ENCODE measurements around the gene MTRF1L.
"Not testable (repeated sequence)": the region's sequence is repeated elsewhere in the genome, so short reads cannot be mapped to it uniquely, and the experiment has no call there.

MTRF1L gene

GRCh38 chr6:153001767-153002612 is 519 bp downstream of the MTRF1L start:
- DNase-seq, result no peak

GRCh38 chr6:153000790-153001189 is 1.7 kb downstream of the MTRF1L start:
- not testable (repeated sequence) for DNase-seq

- no peak for DNase-seq
Observed at GRCh38 chr6:153000243-153000642, 2.3 kb downstream of the MTRF1L start.

- not testable (repeated sequence) for DNase-seq
Observed at GRCh38 chr6:152999538-152999937, 3.0 kb downstream of the MTRF1L start.

GRCh38 chr6:152993847-152994246 is 8.7 kb downstream of the MTRF1L start:
- no peak for DNase-seq

GRCh38 chr6:152993431-152993830 is 9.1 kb downstream of the MTRF1L start:
- no peak for DNase-seq

- DNase-seq, result no peak
Observed at GRCh38 chr6:152986978-152987377, 15.5 kb downstream of the MTRF1L start.

GRCh38 chr6:152985300-152985699 is 17.2 kb downstream of the MTRF1L start:
- DNase-seq, result not testable (repeated sequence)

- no peak for DNase-seq
Observed at GRCh38 chr6:152984513-152984872, 18.0 kb downstream of the MTRF1L start.

- DNase-seq, result no peak
Observed at GRCh38 chr6:152983637-152984512, 18.6 kb downstream of the MTRF1L start.

GRCh38 chr6:152982904-152983636 is 19.4 kb downstream of the MTRF1L start, which contains the start of gene FBXO5:
FBXO5 (minus strand) TSS chr6:152983041; CDS start chr6:152982959, 82 bp downstream.
- DNase-seq, result peak; percentile 67

- no peak for DNase-seq
Observed at GRCh38 chr6:152981989-152982903, 20.3 kb downstream of the MTRF1L start.

GRCh38 chr6:152981219-152981618 is 21.3 kb downstream of the MTRF1L start:
- DNase-seq, result no peak

- DNase-seq, result no peak
Observed at GRCh38 chr6:152980656-152981055, 21.9 kb downstream of the MTRF1L start.

GRCh38 chr6:152979116-152979515 is 23.4 kb downstream of the MTRF1L start:
- no peak for DNase-seq

GRCh38 chr6:152978058-152978457 is 24.5 kb downstream of the MTRF1L start:
- DNase-seq, result no peak

- DNase-seq, result no peak
Observed at GRCh38 chr6:152977556-152977955, 25.0 kb downstream of the MTRF1L start.

- no peak for DNase-seq
Observed at GRCh38 chr6:152976749-152977148, 25.8 kb downstream of the MTRF1L start.

GRCh38 chr6:152975204-152975915 is 27.1 kb downstream of the MTRF1L start:
- no peak for DNase-seq

- DNase-seq, result no peak
Observed at GRCh38 chr6:152973916-152974315, 28.6 kb downstream of the MTRF1L start.

Measured in NCI-H2029 treated with DMSO at 0.1 percent for 48 hours (cell line).